T-helper 2 cell (primary cell): Measurements from ENCODE around the gene MRGPRF.
"Not testable (repeated sequence)": the region's sequence is repeated elsewhere in the genome, so short reads cannot be mapped to it uniquely, and the experiment has no call there.

Experiments used
- DNase-seq, 5 experiments: peaks; one replicate each; pipeline versions ENCODE4 v3.0.0 to v3.0.0-alpha.2; 2012 to 2022

Gene MRGPRF

DNA sequence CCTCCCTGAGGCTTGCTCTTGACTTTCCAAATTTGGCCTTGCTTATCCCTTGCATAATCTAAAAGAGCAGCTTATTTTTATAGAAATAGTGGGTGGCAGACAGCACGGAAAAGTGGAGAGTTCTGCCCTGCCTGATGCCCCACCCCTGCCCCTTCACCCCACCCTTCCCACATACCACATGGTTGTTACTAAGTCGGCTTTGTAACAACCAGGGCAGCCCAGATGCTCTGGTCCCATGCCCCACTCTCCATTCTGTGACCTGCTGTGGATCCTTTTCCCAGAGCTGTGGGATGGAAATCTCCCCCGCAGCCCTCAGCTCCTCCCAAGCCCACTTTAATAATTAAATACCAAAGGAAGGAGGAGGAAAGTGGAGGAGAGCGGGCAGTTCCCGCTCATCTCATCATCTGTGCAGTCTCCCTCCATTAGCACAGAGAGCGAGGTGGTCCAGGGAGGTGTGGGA lies 10.9 kb downstream of the MRGPRF start:
- no peak for DNase-seq

DNA sequence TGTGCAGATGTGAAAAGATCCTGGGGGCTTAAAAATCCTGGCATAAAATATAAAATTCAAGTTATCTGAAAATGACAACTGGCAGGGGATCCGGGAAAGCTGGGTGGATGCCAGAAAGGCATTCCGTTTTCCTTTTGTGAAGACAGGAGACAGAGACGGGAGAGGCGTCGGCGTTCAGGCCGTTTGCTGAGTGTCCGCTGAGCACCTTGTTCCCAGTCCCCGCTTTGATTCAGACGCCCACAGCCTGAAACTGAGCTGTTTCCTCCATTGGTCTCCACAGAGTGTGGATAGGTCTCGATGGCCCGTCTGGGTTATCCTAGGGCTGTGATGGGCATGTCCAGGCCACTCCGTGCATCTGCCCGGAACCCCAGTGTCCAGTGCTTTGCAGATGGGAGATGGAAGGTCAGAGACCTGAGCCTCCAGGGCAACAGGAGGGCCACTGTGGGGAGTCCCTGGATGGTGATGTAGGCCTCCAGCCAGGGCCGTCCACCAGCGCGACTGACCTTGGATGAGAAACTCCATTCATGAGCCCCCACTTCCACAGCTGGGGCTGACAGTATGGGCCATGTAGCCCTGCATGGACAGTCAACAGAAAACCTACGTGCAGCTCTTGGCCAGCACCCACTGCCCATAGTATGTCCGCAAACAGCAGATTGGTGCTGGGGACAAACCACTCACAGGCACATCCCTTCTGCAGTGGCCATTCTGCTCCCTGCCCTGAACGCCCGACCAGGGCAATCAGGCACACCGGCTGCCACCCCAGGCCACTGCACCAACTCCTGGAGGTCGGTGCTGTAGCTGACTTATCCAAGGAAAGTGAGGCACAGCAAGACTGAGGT lies 11.6 kb downstream of the MRGPRF start:
- no peak for DNase-seq

DNA sequence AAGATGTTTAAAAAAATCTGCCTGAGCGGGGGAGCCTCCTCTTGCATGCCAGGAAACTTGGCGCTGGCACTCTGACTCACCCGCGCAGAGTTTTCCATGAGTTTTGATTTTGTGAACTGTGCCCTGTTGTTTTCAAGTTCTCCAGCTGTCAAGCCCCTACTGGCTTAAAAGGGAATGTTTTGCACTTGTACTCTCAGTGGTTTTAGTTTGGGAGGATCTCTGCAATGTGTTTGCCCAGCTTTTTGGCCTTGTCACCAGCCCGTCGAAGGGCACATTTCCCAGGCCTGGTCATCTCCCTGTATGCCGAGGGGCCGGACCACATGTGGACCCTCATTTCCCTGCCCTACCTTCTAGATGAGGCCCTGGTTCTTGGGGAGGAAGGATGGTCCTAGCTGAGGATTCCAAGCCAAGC lies 12.2 kb downstream of the MRGPRF start:
- DNase-seq, result no peak

DNA sequence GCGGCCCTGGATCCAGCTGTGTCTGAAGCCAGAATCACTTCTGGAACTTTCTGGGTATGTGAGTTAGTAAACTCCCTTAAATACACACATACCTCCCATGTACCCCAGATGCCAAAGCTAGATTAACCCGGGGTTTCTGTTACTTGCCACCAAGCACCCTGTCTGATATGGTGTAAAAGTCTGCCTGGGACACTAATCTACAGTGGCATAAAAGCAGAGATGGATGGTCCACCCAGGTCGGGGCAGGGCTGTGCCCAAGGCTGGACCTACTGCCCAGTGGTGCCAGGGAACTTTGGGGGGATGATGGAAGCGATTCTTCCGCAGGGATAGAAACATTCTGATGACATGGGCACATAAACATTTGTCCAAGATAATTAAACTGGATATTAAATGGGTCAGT lies 12.7 kb downstream of the MRGPRF start:
- no peak for DNase-seq

DNA sequence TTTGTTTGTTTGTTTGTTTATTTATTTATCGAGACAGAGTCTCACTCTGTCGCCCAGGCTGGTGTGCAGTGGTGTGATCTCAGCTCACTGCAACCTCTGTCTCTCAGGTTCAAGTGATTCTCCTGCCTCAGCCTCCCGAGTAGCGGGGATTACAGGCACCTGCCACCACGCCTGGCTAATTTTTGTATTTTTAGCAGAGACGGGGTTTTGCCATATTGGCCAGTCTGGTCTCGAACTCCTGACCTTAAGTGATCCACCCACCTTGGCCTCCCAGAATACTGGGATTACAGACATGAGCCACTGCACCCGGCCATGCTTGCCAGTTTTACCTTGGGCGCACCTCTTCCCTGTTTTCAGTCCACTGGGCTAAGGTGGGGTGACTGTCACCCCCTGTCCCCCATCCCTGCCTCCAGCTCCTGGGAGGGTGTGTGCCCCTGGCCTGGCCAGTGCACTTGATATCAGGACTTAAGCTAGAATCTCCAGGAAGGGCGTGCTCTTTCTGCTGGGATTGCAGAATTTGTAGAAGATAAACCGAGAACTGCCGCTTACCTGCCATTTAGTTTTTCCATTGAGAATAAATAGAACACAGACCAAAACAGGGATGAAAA lies 13.2 kb downstream of the MRGPRF start:
- DNase-seq, result not testable (repeated sequence)

DNA sequence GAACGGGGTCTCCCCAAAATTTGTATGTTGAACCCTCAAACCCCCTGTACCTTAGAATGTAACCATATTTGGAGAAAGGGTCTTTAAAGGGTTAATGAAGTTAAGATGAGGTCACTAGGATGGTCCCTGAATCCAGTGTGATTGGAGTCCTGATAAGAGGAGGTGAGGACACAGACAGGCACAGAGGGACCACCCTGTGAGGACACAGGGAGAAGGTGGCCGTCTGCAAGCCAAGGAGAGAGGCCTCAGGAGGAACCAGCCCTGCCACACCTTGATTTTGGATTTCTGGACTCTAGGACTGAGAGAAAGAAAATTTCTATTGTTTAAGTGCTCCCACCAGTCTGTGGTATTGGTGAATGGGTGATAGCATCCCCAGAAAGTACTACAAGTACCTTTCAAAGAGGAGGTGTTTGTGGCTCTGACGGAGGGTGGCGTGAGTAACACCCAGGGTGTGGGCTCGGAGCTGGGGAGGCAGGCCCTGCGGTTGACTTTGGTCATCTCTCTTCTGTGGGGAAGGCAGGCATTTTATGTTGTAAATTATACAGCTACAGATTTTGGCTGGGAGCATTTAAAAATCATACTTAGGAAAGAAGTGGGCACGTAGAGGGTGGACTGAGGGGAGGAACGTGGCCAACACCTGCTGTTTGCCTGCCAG lies 13.8 kb downstream of the MRGPRF start:
- no peak for DNase-seq

DNA sequence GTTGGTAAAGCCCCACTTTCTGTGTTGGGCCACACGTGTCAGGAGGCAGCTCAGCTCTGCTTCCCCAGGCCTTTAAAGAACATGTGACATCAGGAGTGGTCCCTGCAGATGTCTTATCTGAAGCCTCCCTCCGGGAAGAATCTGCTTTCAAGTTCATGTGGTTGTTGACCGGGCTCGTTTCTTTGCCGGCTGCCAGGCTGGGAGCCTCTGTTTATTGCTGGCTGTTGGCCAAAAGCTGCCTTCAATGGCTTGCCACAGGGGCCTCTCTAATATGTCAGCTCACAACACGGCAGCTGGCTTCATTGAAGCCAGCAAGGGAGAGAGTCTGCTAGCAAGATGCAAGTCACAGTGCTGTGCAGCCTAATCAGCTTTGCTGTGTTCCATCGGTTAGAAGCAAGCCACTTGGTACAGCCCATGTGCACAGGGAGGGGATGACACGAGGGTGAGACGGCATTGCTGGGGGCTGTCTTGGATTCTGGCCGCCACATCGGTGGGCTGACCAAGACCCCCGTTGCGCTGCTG lies 14.6 kb downstream of the MRGPRF start:
- DNase-seq, result peak in 1 of 5 experiments; percentile 9

DNA sequence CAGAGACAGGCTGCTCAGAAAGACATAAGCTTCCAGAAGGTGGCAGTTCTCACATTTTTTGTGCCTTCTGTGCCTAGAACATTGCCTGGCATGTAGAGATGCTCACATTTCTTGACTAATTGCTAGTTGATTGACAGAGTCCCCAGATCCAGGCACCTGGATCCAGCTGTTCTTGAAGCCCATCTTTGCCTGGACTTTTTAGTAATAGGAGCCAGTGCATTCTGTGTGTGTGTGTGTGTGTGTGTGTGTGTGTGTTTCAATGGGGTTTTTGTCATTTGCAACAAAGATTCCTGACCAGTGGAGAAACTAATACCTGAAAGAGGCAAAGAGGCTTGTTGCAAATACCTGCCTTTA lies 15.1 kb downstream of the MRGPRF start:
- DNase-seq, result no peak

DNA sequence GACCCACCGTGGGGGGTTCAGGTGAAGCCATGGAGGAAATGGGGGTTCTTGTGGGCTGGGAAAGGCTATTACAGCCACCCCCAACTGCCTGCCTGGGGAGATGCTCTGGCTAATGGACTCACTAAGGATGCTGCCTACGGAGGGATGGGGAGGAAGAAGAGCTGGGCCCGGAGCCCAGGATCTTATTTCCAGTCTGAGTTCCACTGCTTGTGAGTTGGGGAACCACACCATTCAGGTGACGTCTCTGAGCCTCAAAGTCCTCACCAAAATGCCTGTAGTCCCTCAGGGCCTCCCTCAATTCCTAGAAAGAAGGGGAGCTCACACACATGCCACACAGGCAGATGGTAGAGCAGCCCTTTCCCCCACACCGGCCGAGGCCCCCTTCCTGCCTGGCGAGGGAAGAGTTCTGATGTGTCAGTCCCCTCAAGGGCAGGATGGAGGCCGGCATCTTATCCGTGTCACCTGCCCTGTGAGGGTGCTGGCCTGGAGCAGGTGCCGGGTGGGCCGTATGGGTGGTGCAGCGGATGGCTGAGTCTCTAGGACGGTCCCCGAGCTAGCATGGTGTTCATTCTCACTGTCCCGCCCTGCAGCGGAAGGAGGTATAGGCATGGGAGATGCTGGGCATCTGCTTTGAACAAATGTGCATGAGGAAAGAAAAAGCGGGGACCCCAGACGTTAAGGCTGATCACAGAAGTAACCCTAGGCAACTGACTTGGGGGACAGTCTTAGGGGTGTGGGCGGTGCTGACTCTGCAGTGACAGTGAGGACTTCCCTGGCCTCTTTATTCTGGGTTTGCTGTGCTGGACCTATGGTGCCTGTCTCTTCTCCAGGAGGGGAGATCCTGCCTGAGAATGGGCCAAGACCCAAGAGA lies 15.7 kb downstream of the MRGPRF start:
- no peak for DNase-seq

DNA sequence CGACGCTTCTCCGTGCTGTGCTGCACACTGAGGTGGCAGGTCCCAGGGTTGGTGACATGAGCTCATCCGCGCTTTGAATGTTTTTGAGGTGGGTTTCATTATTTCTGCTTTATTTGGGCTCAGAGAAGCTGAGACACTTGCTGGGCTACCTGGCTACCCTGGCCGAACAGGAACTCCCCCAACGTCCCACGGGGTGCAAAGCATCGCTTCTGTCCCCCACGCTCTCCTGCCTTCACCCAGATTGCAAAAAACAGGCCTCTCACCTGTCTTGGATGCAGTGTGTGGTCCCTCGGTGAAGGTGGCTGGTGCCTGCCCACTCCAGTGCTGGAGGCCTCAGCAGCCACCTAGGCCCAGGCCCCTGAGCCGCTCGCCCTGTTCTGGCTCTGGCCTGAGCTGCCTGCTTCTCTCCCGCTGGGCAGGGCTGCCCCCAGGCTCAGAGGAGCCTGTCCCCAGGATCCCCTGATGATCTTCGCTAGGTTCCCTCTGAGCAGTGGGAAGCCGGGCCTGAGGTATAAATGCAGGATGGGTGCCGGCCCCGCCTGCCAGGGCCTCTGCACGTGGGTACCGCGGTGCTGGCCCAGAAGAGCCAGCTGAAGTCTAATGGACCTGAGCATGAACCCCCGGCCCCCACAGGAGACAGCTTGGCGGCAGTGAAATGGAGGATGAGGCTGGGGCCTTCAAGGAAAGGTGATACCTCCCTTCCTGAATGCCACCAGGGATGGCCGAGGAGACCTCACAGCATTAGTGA lies 16.5 kb downstream of the MRGPRF start:
- no peak for DNase-seq

DNA sequence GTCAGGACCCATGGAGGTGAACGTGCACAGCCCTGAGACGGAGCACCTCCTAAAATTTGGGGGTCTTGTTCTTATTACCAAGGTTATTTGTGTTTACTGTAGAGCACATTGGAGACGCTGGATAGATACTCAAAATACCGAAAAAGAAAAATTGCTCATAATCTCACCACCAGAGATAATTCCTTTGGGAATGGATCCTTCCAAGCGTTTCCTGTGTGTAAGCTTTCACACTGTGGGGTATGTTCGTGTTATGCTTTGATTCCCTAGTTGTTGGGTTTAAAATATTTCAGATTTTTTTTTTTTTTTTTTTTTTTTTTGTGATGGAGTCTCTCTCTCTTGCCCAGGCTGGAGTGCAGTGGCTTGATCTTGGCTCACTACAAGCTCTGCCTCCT lies 18.2 kb downstream of the MRGPRF start:
- no peak for DNase-seq

DNA sequence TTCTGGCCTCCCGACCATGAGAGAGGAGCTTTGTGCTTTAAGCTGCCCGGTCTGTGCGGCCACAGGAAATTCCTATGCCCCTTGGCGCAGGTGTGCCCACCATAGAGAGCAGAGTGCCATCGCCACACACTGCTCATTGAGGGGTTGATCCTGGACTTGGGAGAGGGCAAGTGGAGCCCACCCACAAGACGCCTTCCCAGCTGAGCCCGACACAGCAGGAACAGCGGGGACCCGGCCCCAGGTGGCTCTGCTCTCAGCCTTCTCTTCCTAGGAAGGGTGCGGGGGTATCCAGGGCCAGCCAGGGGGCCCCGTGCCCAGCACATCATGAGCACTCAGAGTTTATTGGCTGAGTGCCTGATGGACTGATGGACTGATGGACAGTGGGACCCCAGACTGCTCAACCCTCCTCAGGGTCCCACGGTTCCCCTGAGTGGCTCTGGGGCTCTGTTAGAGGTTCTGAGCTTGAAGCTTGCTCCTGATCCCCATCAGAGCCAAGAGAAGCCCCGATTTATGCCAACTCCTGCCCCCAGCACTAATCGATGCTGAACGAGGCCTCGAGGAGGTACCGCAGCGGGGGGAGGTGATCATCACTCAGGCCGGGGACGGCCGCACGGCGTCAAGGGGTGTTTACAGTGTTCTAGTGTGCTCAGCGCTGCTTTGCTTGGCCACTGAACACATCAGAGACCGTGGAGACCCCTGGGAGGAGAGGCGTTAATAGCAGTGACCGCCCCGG lies 18.7 kb downstream of the MRGPRF start:
- no peak for DNase-seq

DNA sequence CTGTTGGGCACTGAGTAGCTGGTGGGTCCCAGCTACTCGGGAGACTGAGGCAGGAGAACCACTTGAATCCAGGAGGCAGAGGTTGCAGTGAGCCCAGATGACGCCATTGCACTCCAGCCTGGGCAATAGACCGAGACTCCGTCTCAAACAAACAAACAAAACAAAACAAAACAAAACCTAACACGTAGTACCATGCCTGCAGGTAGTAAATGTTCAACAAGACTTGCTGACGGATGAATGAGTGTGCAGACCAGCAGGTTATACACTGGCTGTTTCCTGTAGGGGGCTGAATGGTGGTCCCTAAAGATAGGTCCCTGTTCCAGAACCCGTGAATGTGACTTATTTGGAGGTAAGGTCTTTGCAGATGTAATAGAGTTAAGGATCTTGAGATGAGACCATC lies 19.5 kb downstream of the MRGPRF start:
- no peak for DNase-seq

DNA sequence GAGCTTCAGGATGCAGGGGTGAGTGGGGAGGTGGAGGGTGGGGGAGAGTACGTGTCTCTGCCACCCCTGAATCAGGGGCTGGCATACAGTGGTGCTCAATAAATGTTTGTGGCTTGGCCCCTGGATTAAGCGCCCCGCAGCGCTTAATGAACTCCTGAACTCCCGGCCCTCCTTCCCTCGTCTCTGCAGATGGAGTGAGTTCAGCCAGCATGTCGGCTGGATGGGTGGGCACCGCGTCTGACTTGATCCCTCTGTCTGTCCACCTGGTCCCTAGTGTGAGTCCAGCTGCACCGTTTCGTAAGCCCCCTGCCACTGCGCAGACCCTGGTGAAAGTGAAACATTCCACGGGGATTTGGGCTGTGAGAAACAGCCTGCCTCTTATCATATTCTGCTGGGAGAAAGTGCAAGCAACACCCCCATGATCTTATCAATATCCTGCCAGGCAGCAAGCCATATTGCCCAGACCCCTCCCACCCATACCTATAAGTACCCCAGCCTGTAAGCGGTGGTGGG lies 20.2 kb downstream of the MRGPRF start:
- no peak for DNase-seq

DNA sequence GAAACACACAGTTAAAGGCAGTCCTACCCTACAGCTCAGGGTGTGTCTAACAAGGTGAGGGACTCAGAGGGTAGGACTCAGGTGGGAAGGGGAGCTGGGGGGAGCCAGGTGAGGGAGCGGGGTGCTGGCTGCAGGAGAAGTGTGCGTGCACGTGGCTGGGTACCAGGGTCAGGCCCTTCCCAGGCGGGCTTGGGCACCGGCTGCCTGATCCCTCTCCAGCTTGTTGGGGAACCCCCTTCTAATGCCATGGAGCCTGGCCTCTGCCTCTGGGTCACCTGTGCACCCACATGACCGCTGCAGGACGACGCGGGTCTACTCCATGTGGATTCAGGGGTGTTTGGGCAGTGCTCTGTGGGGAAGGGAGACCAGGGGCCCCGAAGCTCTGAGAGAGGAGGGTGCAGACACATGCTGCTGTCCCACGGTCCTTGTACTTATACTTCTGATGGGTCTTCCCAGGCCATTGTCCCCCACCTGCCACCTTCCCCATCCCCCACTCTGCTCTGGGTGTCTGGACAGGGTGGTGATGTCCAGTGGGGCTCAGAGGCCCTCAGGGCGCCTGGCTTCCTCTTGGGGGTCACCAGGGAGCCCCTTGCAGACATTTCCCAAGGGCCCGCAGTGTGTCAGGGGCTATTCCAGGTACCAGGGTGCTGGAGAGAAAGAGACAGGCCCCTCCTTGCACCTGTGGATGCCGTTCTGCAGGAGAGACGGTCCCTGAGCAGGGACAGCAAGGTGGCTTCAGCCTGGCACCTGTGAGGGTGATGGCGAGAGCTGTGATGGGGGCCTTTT lies 21.9 kb downstream of the MRGPRF start:
- DNase-seq, result no peak

DNA sequence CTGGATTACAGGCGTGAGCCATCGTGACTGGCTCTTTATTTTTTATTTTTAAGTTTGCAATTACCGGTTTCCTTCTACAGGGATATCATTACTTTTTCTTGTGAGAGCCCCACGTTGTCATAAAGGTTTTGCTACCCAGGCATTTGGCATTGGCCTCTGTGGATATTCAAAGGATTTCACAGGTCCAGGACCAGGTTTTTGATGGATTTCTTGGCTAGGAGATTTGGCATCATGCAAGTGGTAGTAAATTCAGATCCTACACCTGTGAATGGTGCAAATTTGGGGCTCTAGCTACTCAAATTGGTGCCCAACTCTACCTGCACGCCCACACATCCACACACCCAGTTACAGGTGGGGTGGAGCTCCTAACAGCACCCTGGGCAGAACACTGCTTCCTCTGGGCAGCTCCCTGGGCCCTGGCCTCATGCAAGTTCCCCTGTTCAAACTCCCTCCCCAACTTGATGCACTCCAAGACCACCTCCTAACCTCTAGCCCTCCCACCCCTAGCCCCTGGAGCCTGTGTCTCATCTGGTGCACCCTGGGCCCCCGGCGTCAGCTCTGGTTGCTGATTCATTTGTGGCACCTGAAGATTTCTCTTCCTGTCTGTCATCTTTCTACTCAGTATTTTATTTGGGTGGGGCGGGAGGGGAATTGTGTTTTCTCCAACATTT lies 23.0 kb downstream of the MRGPRF start:
- DNase-seq, result peak in 1 of 5 experiments; percentile 30

DNA sequence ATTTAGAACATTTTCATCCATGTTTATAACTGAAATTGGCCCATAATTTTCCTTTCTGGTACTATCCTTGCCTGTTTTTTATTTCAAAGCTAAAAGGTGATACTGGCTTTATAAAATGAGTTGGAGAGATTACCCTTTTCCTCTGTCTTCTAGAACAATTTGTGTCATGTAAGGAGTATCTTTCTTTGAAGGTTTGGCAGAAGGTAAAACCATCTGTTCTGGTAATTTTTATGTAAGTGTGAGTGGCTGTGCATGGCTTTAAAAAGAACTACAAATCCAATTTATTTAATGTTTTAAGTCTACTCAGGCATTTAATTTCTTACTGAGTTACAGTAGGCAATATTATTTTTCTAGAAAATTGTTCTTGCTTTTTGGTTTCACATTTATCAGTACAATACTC lies 24.6 kb downstream of the MRGPRF start:
- DNase-seq, result no peak

DNA sequence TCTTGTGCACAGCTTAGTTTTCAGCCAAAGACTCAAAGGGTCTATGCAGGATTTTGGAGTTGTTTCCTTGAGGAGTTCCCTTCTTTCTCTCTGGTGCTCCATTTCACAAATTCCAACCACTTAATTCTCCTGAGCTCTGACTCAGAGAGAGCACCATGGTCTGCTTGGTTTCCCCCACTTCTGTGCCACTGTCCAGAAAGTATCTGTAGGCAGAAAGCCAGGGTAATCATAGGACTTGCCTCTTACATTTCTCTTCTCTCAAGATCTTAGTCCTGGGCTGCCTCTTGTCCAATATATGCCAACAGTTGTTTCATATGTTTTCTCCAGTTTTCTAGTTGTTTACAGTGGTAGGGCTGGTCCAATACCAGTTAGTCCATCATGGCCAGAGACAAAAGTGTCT lies 25.8 kb downstream of the MRGPRF start:
- no peak for DNase-seq

DNA sequence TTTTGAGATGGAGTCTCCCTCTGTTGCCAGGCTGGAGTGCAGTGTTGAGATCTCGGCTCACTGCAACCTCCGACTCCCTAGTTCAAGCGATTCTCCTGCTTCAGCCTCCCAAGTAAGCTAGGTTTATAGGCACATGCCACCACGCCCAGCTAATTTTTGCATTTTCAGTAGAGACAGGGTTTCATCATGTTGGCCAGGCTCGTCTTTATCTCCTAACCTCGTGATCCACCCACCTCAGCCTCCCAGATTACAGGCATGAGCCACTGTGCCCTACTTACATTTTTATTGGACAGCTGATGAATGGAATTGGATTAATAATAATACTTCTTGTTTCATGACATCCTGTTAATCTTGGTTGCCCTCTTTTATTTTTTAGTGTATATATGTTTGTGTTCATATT lies 29.2 kb downstream of the MRGPRF start:
- DNase-seq, result no peak

DNA sequence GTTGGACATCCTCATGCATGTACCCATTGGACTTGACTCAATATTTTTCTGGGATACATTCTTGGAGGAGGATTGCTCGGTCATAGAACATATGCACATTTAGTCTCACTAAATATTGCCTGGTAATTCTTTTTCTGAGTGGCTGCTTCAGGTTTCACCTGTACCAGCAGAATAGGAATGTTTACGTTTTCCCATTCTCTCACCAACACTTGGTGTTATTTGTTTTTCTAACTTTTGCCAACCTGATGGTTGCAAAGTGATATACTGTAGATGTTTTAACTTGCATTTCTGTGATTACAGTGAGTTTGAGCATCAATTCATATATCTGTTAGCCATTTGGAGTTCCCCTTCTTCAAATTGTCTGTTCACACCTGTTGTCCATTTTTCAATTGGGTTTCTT lies 30.9 kb downstream of the MRGPRF start:
- no peak for DNase-seq
